ENCODE measurements around the gene GSTT2B. TPM values are rescaled to one million over a fixed set of nuclear protein-coding genes. Genes with fewer than 3 reads are reported as not detected.
"Not testable (repeated sequence)": the region's sequence is repeated elsewhere in the genome, so short reads cannot be mapped to it uniquely, and the experiment has no call there.

The GSTT2B gene
- total and polyA plus RNA-seq, 2 donors = 1.1 to 12.8 TPM

DNA sequence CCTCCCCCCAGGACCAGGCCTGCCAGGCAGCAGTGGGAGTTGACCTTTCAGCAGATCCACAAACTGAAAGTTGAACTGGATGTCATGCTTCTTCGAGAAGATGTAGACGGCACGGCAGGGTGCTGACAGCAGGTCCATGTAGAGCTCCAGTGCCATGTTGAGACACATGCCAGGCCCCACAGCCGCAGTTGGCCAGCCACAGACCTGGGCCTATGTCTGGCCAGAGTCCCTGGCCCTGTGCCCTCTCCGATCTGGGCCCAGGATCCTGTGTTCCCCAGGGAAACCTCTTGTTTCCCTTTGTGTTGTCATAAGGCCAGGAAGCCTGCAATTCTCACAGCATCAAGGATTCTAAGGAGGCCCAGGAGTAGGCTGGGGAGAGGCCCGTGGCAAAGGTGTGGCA is 44.2 kb upstream of the GSTT2B start, which contains the start of gene GSTT4:
Gene GSTT4 (minus strand): TSS at position 253 of the 400 bp plus-strand sequence. CDS start 97 bp downstream, at position 156.
- no peak within 1 kb of the TSS for H3K27ac ChIP-seq (ENCODE audit: low read depth in 1 of 2, low read length in 1 of 2)
- H3K27me3 ChIP-seq (ENCODE audit: control insufficient read depth in 2 of 2, insufficient read depth in 1 of 2, low read length in 1 of 2) = no peaks in the 10 kb centered on the region
- no peak within 1 kb of the TSS for H3K4me3 ChIP-seq (ENCODE audit: low read length in 2 of 2)
- H3K9me3 ChIP-seq (ENCODE audit: control insufficient read depth in 2 of 2, insufficient read depth in 1 of 2, low read length in 1 of 2) = no peaks in the 10 kb centered on the region
- no peak for DNase-seq (ENCODE audit: low read depth in 6 of 9, low spot score in 9 of 9)
- no peaks in the 10 kb centered on the region for H3K36me3 ChIP-seq (ENCODE audit: control insufficient read depth in 2 of 2, insufficient read depth in 2 of 2, low read length in 1 of 2)
- H3K4me1 ChIP-seq (ENCODE audit: control insufficient read depth in 2 of 2, insufficient read depth in 2 of 2, low read length in 2 of 2) = no peaks in the 10 kb centered on the region
- 95% methylated on average over 6 of the region's 6 CpGs for WGBS

DNA sequence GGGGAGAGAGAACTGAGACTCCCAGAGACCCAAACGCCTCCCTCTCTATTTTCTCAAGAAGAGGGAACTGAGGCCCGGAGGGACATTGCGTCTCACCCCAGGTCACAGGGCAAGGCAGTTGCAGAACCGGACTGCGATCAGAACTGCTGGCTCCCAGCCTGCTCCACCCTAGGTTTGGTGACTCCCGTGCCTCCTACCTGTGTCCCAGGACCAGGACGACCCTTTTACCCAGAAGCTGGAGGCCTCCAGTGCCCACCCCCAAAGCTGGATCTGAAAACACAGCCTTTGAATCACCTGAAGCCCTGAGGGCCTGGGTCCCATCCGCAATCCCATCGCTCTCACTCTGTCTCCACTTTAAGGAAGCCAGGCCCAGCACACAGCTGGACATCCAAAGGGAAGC is 42.9 kb upstream of the GSTT2B start:
- H3K4me1 ChIP-seq (ENCODE audit: control insufficient read depth in 2 of 2, insufficient read depth in 2 of 2, low read length in 2 of 2) = no peaks in the 10 kb centered on the region
- no peaks in the 10 kb centered on the region for H3K9me3 ChIP-seq (ENCODE audit: control insufficient read depth in 2 of 2, insufficient read depth in 1 of 2, low read length in 1 of 2)
- no peak for DNase-seq (ENCODE audit: low read depth in 6 of 9, low spot score in 9 of 9)
- no peaks in the 10 kb centered on the region for H3K36me3 ChIP-seq (ENCODE audit: control insufficient read depth in 2 of 2, insufficient read depth in 2 of 2, low read length in 1 of 2)
- WGBS = 96% methylated on average over 9 of the region's 9 CpGs
- peaks cover 0 to 2% of the 10 kb centered on the region in 2 donors for H3K27me3 ChIP-seq (ENCODE audit: control insufficient read depth in 2 of 2, insufficient read depth in 1 of 2, low read length in 1 of 2)
- no peak overlapping the region for H3K27ac ChIP-seq (ENCODE audit: low read depth in 1 of 2, low read length in 1 of 2)
- no peak overlapping the region for H3K4me3 ChIP-seq (ENCODE audit: low read length in 2 of 2)

GRCh38 chr22:24002851-24003250 is 41.9 kb upstream of the GSTT2B start:
- Histone ChIP-seq H3K4me1 (ENCODE audit: control insufficient read depth in 2 of 2, insufficient read depth in 2 of 2, low read length in 2 of 2) (no peaks in the 10 kb centered on the region), H3K4me3 (ENCODE audit: low read length in 2 of 2) (no peak overlapping the region), H3K27ac (ENCODE audit: low read depth in 1 of 2, low read length in 1 of 2) (no peak overlapping the region), H3K36me3 (ENCODE audit: control insufficient read depth in 2 of 2, insufficient read depth in 2 of 2, low read length in 1 of 2) (no peaks in the 10 kb centered on the region), H3K27me3 (ENCODE audit: control insufficient read depth in 2 of 2, insufficient read depth in 1 of 2, low read length in 1 of 2) (peaks cover 0 to 2% of the 10 kb centered on the region in 2 donors), H3K9me3 (ENCODE audit: control insufficient read depth in 2 of 2, insufficient read depth in 1 of 2, low read length in 1 of 2) (no peaks in the 10 kb centered on the region)
- WGBS = 95% methylated on average over 5 of the region's 5 CpGs
- DNase-seq (ENCODE audit: low read depth in 6 of 9, low spot score in 9 of 9) = no peak

DNA sequence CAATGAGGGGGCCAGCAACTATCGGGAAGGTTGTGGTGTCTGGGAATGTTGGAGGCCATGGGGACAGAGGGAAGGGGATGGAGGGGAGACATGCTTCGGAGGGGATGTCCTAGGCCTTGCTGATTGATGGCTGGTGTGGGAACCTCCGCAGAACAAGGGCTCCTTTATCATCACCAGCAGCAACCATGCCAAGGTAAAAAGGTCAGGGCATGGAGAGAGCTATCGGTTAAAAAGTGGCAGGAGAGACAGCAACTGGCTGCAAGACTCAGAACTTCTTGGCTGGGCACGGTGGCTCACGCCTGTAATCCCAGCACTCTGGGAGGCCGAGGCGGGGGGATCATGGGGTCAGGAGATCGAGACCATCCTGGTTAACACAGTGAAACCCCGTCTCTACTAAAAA is 41.3 kb upstream of the GSTT2B start:
- Histone ChIP-seq H3K4me1 (ENCODE audit: control insufficient read depth in 2 of 2, insufficient read depth in 2 of 2, low read length in 2 of 2) (no peaks in the 10 kb centered on the region), H3K36me3 (ENCODE audit: control insufficient read depth in 2 of 2, insufficient read depth in 2 of 2, low read length in 1 of 2) (no peaks in the 10 kb centered on the region), H3K27me3 (ENCODE audit: control insufficient read depth in 2 of 2, insufficient read depth in 1 of 2, low read length in 1 of 2) (peaks cover 0 to 2% of the 10 kb centered on the region in 2 donors), H3K27ac (ENCODE audit: low read depth in 1 of 2, low read length in 1 of 2) (no peak overlapping the region), H3K9me3 (ENCODE audit: control insufficient read depth in 2 of 2, insufficient read depth in 1 of 2, low read length in 1 of 2) (no peaks in the 10 kb centered on the region), H3K4me3 (ENCODE audit: low read length in 2 of 2) (no peak overlapping the region)
- WGBS = 92% methylated on average over 10 of the region's 10 CpGs
- no peak for DNase-seq (ENCODE audit: low read depth in 6 of 9, low spot score in 9 of 9)

GRCh38 chr22:24001314-24001713 is 40.3 kb upstream of the GSTT2B start:
- Histone ChIP-seq H3K4me1 (ENCODE audit: control insufficient read depth in 2 of 2, insufficient read depth in 2 of 2, low read length in 2 of 2) (no peaks in the 10 kb centered on the region), H3K4me3 (ENCODE audit: low read length in 2 of 2) (no peak overlapping the region), H3K27ac (ENCODE audit: low read depth in 1 of 2, low read length in 1 of 2) (no peak overlapping the region), H3K9me3 (ENCODE audit: control insufficient read depth in 2 of 2, insufficient read depth in 1 of 2, low read length in 1 of 2) (no peaks in the 10 kb centered on the region), H3K36me3 (ENCODE audit: control insufficient read depth in 2 of 2, insufficient read depth in 2 of 2, low read length in 1 of 2) (no peaks in the 10 kb centered on the region), H3K27me3 (ENCODE audit: control insufficient read depth in 2 of 2, insufficient read depth in 1 of 2, low read length in 1 of 2) (peaks cover 0 to 2% of the 10 kb centered on the region in 2 donors)
- no peak for DNase-seq (ENCODE audit: low read depth in 6 of 9, low spot score in 9 of 9)
- 89% methylated on average over 9 of the region's 9 CpGs for WGBS

DNA sequence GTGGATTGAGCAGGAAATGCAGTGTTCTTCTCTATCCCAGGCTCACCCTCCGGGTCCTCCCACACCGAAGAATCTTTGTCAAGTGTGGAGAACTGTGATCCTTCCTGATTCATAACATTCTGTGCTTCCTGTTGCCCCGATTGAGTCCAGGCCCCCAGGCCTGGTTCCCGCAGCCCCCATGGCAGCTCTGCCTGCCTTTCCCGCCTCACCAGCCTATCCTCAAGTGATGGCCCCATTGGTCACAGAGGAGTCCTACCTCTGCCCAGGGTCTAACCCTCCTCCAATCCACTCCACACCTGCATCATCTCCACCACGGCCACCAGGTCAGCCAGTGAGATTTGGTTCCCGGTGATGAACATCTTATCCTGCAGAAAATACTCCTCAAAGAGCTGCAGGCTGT is 38.8 kb upstream of the GSTT2B start:
- not testable (repeated sequence) for H3K4me3 ChIP-seq (ENCODE audit: low read length in 2 of 2); H3K4me1 ChIP-seq (ENCODE audit: control insufficient read depth in 2 of 2, insufficient read depth in 2 of 2, low read length in 2 of 2); H3K27me3 ChIP-seq (ENCODE audit: control insufficient read depth in 2 of 2, insufficient read depth in 1 of 2, low read length in 1 of 2); H3K36me3 ChIP-seq (ENCODE audit: control insufficient read depth in 2 of 2, insufficient read depth in 2 of 2, low read length in 1 of 2); DNase-seq (ENCODE audit: low read depth in 6 of 9, low spot score in 9 of 9); H3K27ac ChIP-seq (ENCODE audit: low read depth in 1 of 2, low read length in 1 of 2); H3K9me3 ChIP-seq (ENCODE audit: control insufficient read depth in 2 of 2, insufficient read depth in 1 of 2, low read length in 1 of 2)
- WGBS = 93% methylated on average over 7 of the region's 7 CpGs

- no peak overlapping the region for H3K4me3 ChIP-seq (ENCODE audit: low read length in 2 of 2)
- no peaks in the 10 kb centered on the region for H3K4me1 ChIP-seq (ENCODE audit: control insufficient read depth in 2 of 2, insufficient read depth in 2 of 2, low read length in 2 of 2)
- H3K27ac ChIP-seq (ENCODE audit: low read depth in 1 of 2, low read length in 1 of 2) = no peak overlapping the region
- H3K36me3 ChIP-seq (ENCODE audit: control insufficient read depth in 2 of 2, insufficient read depth in 2 of 2, low read length in 1 of 2) = no peaks in the 10 kb centered on the region
- H3K9me3 ChIP-seq (ENCODE audit: control insufficient read depth in 2 of 2, insufficient read depth in 1 of 2, low read length in 1 of 2) = no peaks in the 10 kb centered on the region
- 98% methylated on average over 3 of the region's 3 CpGs for WGBS
- H3K27me3 ChIP-seq (ENCODE audit: control insufficient read depth in 2 of 2, insufficient read depth in 1 of 2, low read length in 1 of 2) = peaks cover 0 to 2% of the 10 kb centered on the region in 2 donors
- no peak for DNase-seq (ENCODE audit: low read depth in 6 of 9, low spot score in 9 of 9)
Observed at GRCh38 chr22:23997092-23997491, 36.1 kb upstream of the GSTT2B start.

GRCh38 chr22:23993581-23994177 is 32.7 kb upstream of the GSTT2B start:
- not testable (repeated sequence) for H3K4me1 ChIP-seq (ENCODE audit: control insufficient read depth in 2 of 2, insufficient read depth in 2 of 2, low read length in 2 of 2); H3K27ac ChIP-seq (ENCODE audit: low read depth in 1 of 2, low read length in 1 of 2); H3K9me3 ChIP-seq (ENCODE audit: control insufficient read depth in 2 of 2, insufficient read depth in 1 of 2, low read length in 1 of 2); H3K36me3 ChIP-seq (ENCODE audit: control insufficient read depth in 2 of 2, insufficient read depth in 2 of 2, low read length in 1 of 2); DNase-seq (ENCODE audit: low read depth in 6 of 9, low spot score in 9 of 9); H3K27me3 ChIP-seq (ENCODE audit: control insufficient read depth in 2 of 2, insufficient read depth in 1 of 2, low read length in 1 of 2); H3K4me3 ChIP-seq (ENCODE audit: low read length in 2 of 2)
- 96% methylated on average over 4 of the region's 4 CpGs for WGBS

- H3K4me3 ChIP-seq (ENCODE audit: low read length in 2 of 2); H3K36me3 ChIP-seq (ENCODE audit: control insufficient read depth in 2 of 2, insufficient read depth in 2 of 2, low read length in 1 of 2); H3K4me1 ChIP-seq (ENCODE audit: control insufficient read depth in 2 of 2, insufficient read depth in 2 of 2, low read length in 2 of 2); H3K27me3 ChIP-seq (ENCODE audit: control insufficient read depth in 2 of 2, insufficient read depth in 1 of 2, low read length in 1 of 2); H3K9me3 ChIP-seq (ENCODE audit: control insufficient read depth in 2 of 2, insufficient read depth in 1 of 2, low read length in 1 of 2); DNase-seq (ENCODE audit: low read depth in 6 of 9, low spot score in 9 of 9); H3K27ac ChIP-seq (ENCODE audit: low read depth in 1 of 2, low read length in 1 of 2): not testable (repeated sequence)
- 85% methylated on average over 2 of the region's 2 CpGs for WGBS
Observed at GRCh38 chr22:23993080-23993479, 32.1 kb upstream of the GSTT2B start.

Data from thymus (tissue), 11 donors.